IMR-90 (cell line): ENCODE data around the gene SEMA6A.

Source experiments
- MXI1 ChIP-seq: IDR thresholded peaks from 2 replicates; pipeline ENCODE4 v1.6.1; 2012; ENCODE audit warnings: low read depth, mild to moderate bottlenecking, low read length, moderate library complexity, borderline replicate concordance
- NFE2L2 ChIP-seq: fragments of 150-350 bp; IDR thresholded peaks from 2 replicates; pipeline ENCODE4 v1.6.1; 2016; ENCODE audit warnings: low read depth, mild to moderate bottlenecking, low read length
- POLR2A ChIP-seq: IDR thresholded peaks from 2 replicates; pipeline ENCODE4 v1.6.1; 2012; ENCODE audit warnings: mild to moderate bottlenecking, low read depth, low read length
- TF ChIP-seq, protein P1 (sequence below): conservative IDR thresholded peaks from 2 replicates; pipeline ENCODE4 v1.5.1; 2012; ENCODE audit warnings: mild to moderate bottlenecking, low read depth, low read length, improper control_type of control experiment

GRCh38 chr5:116462500-116462899 lies 112.1 kb downstream of the SEMA6A start:
- TF ChIP-seq POLR2A, result no peak
- TF ChIP-seq, protein P1, sequence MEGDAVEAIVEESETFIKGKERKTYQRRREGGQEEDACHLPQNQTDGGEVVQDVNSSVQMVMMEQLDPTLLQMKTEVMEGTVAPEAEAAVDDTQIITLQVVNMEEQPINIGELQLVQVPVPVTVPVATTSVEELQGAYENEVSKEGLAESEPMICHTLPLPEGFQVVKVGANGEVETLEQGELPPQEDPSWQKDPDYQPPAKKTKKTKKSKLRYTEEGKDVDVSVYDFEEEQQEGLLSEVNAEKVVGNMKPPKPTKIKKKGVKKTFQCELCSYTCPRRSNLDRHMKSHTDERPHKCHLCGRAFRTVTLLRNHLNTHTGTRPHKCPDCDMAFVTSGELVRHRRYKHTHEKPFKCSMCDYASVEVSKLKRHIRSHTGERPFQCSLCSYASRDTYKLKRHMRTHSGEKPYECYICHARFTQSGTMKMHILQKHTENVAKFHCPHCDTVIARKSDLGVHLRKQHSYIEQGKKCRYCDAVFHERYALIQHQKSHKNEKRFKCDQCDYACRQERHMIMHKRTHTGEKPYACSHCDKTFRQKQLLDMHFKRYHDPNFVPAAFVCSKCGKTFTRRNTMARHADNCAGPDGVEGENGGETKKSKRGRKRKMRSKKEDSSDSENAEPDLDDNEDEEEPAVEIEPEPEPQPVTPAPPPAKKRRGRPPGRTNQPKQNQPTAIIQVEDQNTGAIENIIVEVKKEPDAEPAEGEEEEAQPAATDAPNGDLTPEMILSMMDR, result no peak
- TF ChIP-seq MXI1, result no peak
- TF ChIP-seq NFE2L2, result no peak
